ENCODE results near the gene PARN. TPM values are rescaled to one million over a fixed set of nuclear protein-coding genes. Genes with fewer than 3 reads are reported as not detected.

Gene PARN
- total RNA-seq, 1 experiment from 2014 or later, result 57.8 TPM

DNA sequence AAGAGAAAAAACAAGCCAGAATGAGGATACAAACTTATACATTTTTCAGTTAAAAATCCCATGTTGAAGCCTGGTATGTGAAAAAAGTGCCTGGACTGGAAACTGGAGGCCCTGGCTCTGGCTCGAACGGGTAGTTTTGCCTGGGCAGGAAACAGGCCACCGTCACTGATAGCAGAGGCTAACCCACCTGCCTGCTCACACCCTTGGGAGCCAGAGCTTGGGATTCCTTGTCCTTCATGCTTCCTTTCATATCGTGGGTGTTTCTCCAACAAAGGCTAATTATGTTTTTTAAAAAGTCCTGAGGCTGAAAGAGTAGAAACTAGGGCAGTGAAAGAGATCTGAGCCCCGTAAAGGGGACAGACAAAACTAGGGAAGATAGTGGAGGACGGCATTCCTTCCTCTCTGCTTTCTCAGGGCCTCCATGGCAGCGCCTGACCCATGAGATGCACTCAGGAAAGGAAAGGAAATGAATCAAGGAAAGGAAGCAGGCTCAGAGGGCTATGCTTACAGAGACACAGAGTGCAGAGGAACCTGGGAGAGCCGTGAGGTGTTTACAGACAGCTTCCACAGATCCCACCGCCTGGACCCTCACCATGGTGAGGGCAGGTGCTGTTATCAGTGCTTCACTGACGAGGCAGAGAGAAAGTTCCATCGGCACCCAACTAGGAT is 138.1 kb downstream of the PARN start:
- no peak for ATAC-seq

DNA sequence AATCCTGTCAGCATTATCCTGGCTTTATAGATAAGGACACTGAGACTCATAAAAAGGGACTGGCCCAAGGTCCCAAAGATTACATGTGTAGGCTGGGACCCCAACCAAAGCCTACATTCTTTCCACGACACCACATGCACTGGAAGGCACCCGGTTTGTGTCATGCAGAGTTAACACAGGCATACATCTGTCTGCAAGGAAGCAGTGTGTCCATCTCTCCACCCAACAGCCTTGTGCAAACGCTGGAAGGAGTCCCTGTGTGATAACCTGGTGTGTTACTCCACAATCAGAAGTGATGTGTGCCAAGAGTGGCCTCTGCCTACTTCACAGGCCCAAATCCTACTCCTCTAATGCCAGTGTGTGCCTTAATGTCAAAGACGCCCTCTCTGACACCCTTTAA is 139.8 kb downstream of the PARN start:
- TF ChIP-seq, protein P1, sequence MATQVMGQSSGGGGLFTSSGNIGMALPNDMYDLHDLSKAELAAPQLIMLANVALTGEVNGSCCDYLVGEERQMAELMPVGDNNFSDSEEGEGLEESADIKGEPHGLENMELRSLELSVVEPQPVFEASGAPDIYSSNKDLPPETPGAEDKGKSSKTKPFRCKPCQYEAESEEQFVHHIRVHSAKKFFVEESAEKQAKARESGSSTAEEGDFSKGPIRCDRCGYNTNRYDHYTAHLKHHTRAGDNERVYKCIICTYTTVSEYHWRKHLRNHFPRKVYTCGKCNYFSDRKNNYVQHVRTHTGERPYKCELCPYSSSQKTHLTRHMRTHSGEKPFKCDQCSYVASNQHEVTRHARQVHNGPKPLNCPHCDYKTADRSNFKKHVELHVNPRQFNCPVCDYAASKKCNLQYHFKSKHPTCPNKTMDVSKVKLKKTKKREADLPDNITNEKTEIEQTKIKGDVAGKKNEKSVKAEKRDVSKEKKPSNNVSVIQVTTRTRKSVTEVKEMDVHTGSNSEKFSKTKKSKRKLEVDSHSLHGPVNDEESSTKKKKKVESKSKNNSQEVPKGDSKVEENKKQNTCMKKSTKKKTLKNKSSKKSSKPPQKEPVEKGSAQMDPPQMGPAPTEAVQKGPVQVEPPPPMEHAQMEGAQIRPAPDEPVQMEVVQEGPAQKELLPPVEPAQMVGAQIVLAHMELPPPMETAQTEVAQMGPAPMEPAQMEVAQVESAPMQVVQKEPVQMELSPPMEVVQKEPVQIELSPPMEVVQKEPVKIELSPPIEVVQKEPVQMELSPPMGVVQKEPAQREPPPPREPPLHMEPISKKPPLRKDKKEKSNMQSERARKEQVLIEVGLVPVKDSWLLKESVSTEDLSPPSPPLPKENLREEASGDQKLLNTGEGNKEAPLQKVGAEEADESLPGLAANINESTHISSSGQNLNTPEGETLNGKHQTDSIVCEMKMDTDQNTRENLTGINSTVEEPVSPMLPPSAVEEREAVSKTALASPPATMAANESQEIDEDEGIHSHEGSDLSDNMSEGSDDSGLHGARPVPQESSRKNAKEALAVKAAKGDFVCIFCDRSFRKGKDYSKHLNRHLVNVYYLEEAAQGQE (IDR thresholded peaks at IDR 0.05; ENCODE audit: insufficient read depth in 1 of 2, low read depth in 2 of 2, low read length in 1 of 2), result no peak
- TF ChIP-seq SIN3A (IDR thresholded peaks at IDR 0.05; ENCODE audit: borderline replicate concordance, insufficient read depth, low read depth, low read length), result no peak
- TF ChIP-seq POLR2AphosphoS5 (IDR thresholded peaks at IDR 0.05; ENCODE audit: low read depth, low read length), result no peak
- TF ChIP-seq TCF7L2 (IDR thresholded peaks at IDR 0.05; ENCODE audit: low read depth, low read length), result no peak
- TF ChIP-seq, protein P2, sequence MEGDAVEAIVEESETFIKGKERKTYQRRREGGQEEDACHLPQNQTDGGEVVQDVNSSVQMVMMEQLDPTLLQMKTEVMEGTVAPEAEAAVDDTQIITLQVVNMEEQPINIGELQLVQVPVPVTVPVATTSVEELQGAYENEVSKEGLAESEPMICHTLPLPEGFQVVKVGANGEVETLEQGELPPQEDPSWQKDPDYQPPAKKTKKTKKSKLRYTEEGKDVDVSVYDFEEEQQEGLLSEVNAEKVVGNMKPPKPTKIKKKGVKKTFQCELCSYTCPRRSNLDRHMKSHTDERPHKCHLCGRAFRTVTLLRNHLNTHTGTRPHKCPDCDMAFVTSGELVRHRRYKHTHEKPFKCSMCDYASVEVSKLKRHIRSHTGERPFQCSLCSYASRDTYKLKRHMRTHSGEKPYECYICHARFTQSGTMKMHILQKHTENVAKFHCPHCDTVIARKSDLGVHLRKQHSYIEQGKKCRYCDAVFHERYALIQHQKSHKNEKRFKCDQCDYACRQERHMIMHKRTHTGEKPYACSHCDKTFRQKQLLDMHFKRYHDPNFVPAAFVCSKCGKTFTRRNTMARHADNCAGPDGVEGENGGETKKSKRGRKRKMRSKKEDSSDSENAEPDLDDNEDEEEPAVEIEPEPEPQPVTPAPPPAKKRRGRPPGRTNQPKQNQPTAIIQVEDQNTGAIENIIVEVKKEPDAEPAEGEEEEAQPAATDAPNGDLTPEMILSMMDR (IDR thresholded peaks at IDR 0.05), result no peak
- Histone ChIP-seq H3K4me3 (ENCODE audit: low read depth in 2 of 2, low read length in 2 of 2) (no peak overlapping the region), H3K36me3 (ENCODE audit: control insufficient read depth, insufficient read depth, low read length) (no peaks in the 10 kb centered on the region), H3K27ac (ENCODE audit: low read length) (no peak overlapping the region), H3K9me3 (ENCODE audit: control insufficient read depth, insufficient read depth, low read depth, low read length) (no peaks in the 10 kb centered on the region), H3K27me3 (ENCODE audit: control insufficient read depth, insufficient read depth, low read length) (no peaks in the 10 kb centered on the region), H3K4me1 (ENCODE audit: control insufficient read depth, insufficient read depth, low read length) (peaks cover 21% of the 10 kb centered on the region)
- intact Hi-C loops (cut with micrococcal nuclease; ENCODE audit: unreplicated experiment) (no loop called here), in situ Hi-C loops (cut with HindIII; ENCODE audit: low pct_unique_long_range_greater_than_20kb, low sequenced_read_pairs) (no loop called here)
- BruUV-seq (replicated peaks), result no TSS peak
- POLR2A ChIA-PET, result no interaction called here
- no peak for ATAC-seq
- CTCF ChIA-PET, result no interaction called here
- no peak for DNase-seq (ENCODE audit: low read depth, low spot score)

More for the DNA sequence above, 138.1 kb downstream of the PARN start:
- Histone ChIP-seq H3K27ac (ENCODE audit: low read length) (no peak overlapping the region), H3K4me1 (ENCODE audit: control insufficient read depth, insufficient read depth, low read length) (peaks cover 11% of the 10 kb centered on the region), H3K27me3 (ENCODE audit: control insufficient read depth, insufficient read depth, low read length) (no peaks in the 10 kb centered on the region), H3K9me3 (ENCODE audit: control insufficient read depth, insufficient read depth, low read depth, low read length) (no peaks in the 10 kb centered on the region), H3K36me3 (ENCODE audit: control insufficient read depth, insufficient read depth, low read length) (no peaks in the 10 kb centered on the region), H3K4me3 (ENCODE audit: low read depth in 2 of 2, low read length in 2 of 2) (no peak overlapping the region)
- CTCF ChIA-PET, result no interaction called here
- no TSS peak for BruUV-seq (replicated peaks)
- POLR2A ChIA-PET, result no interaction called here
- TF ChIP-seq, protein P1 (IDR thresholded peaks at IDR 0.05; ENCODE audit: insufficient read depth in 1 of 2, low read depth in 2 of 2, low read length in 1 of 2), result no peak
- TF ChIP-seq SIN3A (IDR thresholded peaks at IDR 0.05; ENCODE audit: borderline replicate concordance, insufficient read depth, low read depth, low read length), result no peak
- TF ChIP-seq, protein P2 (IDR thresholded peaks at IDR 0.05), result no peak
- no peak for TF ChIP-seq TCF7L2 (IDR thresholded peaks at IDR 0.05; ENCODE audit: low read depth, low read length)
- no peak for TF ChIP-seq POLR2AphosphoS5 (IDR thresholded peaks at IDR 0.05; ENCODE audit: low read depth, low read length)
- intact Hi-C loops (cut with micrococcal nuclease; ENCODE audit: unreplicated experiment) (no loop called here), in situ Hi-C loops (cut with HindIII; ENCODE audit: low pct_unique_long_range_greater_than_20kb, low sequenced_read_pairs) (no loop called here)
- DNase-seq (ENCODE audit: low read depth, low spot score), result no peak
